ENCODE measurements around the gene CNKSR1. TPM values are rescaled to one million over a fixed set of nuclear protein-coding genes. Genes with fewer than 3 reads are reported as not detected.

Gene CNKSR1
- total and polyA plus RNA-seq, 2 donors (not counting 1 experiment from before 2014, with no cell fraction given) = 3.7 to 5.8 TPM

DNA sequence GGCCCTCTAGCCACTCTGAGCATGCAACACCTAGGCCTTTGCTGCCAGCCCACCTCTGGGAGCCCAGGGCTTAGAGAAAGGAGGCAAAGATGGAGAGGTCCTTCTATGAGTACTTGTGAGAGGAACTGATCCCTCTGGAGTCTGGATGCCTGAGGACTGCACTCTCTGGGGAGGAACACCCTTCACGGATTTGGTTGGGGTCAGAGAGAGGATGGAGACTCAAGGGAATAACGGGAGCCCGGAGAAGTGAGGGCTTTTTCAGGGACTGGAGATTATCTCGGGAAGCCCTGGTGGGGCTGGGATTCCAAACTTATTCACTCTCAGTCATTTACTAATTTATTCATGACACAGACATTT lies 8.1 kb upstream of the CNKSR1 start:
- TF ChIP-seq EZH2 (IDR thresholded peaks at IDR 0.05; ENCODE audit: borderline replicate concordance, insufficient read depth, low read depth, low read length, poor library complexity, severe bottlenecking) = no peak
- TF ChIP-seq, protein P1, sequence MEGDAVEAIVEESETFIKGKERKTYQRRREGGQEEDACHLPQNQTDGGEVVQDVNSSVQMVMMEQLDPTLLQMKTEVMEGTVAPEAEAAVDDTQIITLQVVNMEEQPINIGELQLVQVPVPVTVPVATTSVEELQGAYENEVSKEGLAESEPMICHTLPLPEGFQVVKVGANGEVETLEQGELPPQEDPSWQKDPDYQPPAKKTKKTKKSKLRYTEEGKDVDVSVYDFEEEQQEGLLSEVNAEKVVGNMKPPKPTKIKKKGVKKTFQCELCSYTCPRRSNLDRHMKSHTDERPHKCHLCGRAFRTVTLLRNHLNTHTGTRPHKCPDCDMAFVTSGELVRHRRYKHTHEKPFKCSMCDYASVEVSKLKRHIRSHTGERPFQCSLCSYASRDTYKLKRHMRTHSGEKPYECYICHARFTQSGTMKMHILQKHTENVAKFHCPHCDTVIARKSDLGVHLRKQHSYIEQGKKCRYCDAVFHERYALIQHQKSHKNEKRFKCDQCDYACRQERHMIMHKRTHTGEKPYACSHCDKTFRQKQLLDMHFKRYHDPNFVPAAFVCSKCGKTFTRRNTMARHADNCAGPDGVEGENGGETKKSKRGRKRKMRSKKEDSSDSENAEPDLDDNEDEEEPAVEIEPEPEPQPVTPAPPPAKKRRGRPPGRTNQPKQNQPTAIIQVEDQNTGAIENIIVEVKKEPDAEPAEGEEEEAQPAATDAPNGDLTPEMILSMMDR (IDR thresholded peaks at IDR 0.05) = no peak
- CTCF ChIA-PET = interaction anchor here (0.6 to 2.2 kb wide), 28 partner anchors 10 to 263 kb away, joined by 3 to 42 read pairs (median 4); partner anchors contain the start of genes CEP85, DHDDS and PDIK1L
- H3K9ac ChIP-seq (ENCODE audit: low read length) = no peak overlapping the region
- POLR2A ChIA-PET = interaction anchor here (0.6 to 1.1 kb wide), 3 partner anchors 65 to 1974 kb away, joined by 3 to 5 read pairs (median 3); partner anchors contain the start of gene CEP85
- ATAC-seq (ENCODE audit: low read depth) (no peak), DNase-seq (no peak)
- H3K9me3 ChIP-seq (ENCODE audit: control extremely low read depth in 1 of 3, control insufficient read depth in 2 of 3, insufficient read depth in 1 of 3, low read length in 2 of 3) = no peaks in the 10 kb centered on the region
- intact Hi-C loops (cut with micrococcal nuclease) = loop anchor here (1.0 kb wide), 5 partner anchors 58 to 263 kb away; partner anchors contain the start of genes CEP85, DHDDS and PDIK1L
- peaks cover 18% of the 10 kb centered on the region for H3K4me1 Mint-ChIP-seq
- no peaks in the 10 kb centered on the region for H3K9me3 Mint-ChIP-seq (ENCODE audit: insufficient read depth)
- peaks cover 14% of the 10 kb centered on the region for H3K79me2 ChIP-seq (ENCODE audit: control insufficient read depth, insufficient read depth, low read length)
- no peak overlapping the region for H3K27ac Mint-ChIP-seq
- peak overlapping the region in 1 of 5 experiments; percentile 86 for H3K4me3 ChIP-seq (ENCODE audit: control extremely low read depth in 1 of 5, extremely low read depth in 1 of 5, insufficient read depth in 1 of 5, low read depth in 2 of 5, low read length in 4 of 5)
- H2AFZ ChIP-seq (ENCODE audit: insufficient read depth, low read depth, low read length, poor library complexity, severe bottlenecking) = peak overlapping the region; percentile 94
- peaks cover 11 to 20% of the 10 kb centered on the region in 2 donors for H3K4me1 ChIP-seq (ENCODE audit: control insufficient read depth in 2 of 2, insufficient read depth in 2 of 2, low read length in 2 of 2)
- peaks cover 0 to 6% (median 2%) of the 10 kb centered on the region in 4 experiments for H3K27me3 ChIP-seq (replicated peaks in 1 of 4; ENCODE audit: control extremely low read depth in 1 of 4, control insufficient read depth in 3 of 4, insufficient read depth in 4 of 4, low read length in 3 of 4)
- H4K20me1 ChIP-seq (ENCODE audit: control insufficient read depth, insufficient read depth, low read length, poor library complexity, severe bottlenecking) = no peaks in the 10 kb centered on the region
- no peaks in the 10 kb centered on the region for H3K27me3 Mint-ChIP-seq
- H3K4me2 ChIP-seq (replicated peaks; ENCODE audit: low read depth, low read length, poor library complexity, severe bottlenecking) = peak overlapping the region; percentile 95
- no peaks in the 10 kb centered on the region for H3K36me3 ChIP-seq (replicated peaks in 1 of 2; ENCODE audit: control extremely low read depth in 1 of 2, control insufficient read depth in 1 of 2, extremely low read depth in 1 of 2, insufficient read depth in 2 of 2, low read length in 1 of 2)
- H3K4me3 Mint-ChIP-seq = peak overlapping the region; percentile 93
- WGBS (ENCODE audit: insufficient coverage) = no CpG with 5 or more reads among the region's 4 CpGs
- H3K27ac ChIP-seq (ENCODE audit: low read length in 2 of 2) = no peak overlapping the region

All from B cell (primary cell).